ENCODE measurements around the gene FGFR2. TPM values are rescaled to one million over a fixed set of nuclear protein-coding genes. Genes with fewer than 3 reads are reported as not detected.

Gene FGFR2
- total and polyA plus RNA-seq, 4 donors = 11.4 to 69.9 (median 31.9) TPM

DNA sequence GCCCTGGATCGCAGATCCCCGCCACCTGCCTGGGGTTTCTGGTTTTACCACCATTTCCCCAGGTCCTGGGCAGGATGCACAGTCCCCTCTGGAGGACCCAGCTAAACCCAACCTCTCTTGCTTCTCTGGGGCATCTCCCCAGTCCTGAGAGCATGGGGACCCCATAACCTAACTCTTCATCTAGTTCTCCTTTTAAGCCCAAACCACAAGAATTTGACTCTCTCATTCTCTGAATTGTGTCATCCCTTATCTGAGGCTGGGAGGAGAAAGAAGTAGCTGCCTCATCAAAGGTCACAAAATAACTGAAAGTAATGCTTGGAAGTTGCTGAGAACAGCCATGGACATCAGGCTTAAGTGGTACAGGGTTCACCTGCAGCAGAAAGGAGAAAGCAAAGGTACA, 159.9 kb downstream of the FGFR2 start:
- Histone ChIP-seq H3K27ac (ENCODE audit: low read depth in 1 of 2, low read length in 2 of 2) (no peak overlapping the region), H3K27me3 (ENCODE audit: control insufficient read depth in 4 of 4, insufficient read depth in 4 of 4, low read length in 3 of 4) (no peaks in the 10 kb centered on the region), H3K36me3 (ENCODE audit: control insufficient read depth in 4 of 4, insufficient read depth in 3 of 4, low read depth in 1 of 4, low read length in 3 of 4) (no peaks in the 10 kb centered on the region), H3K4me1 (ENCODE audit: control insufficient read depth in 4 of 4, insufficient read depth in 4 of 4, low read length in 3 of 4) (no peaks in the 10 kb centered on the region), H3K9ac (ENCODE audit: low read depth in 1 of 2, low read length in 2 of 2) (no peak overlapping the region), H3K9me3 (ENCODE audit: control insufficient read depth in 4 of 4, low read length in 3 of 4) (no peaks in the 10 kb centered on the region), H3K4me3 (ENCODE audit: low read depth in 1 of 3, low read length in 3 of 3) (no peak overlapping the region)
- no peak for DNase-seq (ENCODE audit: low spot score)
- WGBS = 100% methylated on average over 2 of the region's 2 CpGs
- TF ChIP-seq CTCF (IDR thresholded peaks at IDR 0.05; ENCODE audit: low read depth, low read length, missing input control) (no peak), HNF4A (conservative IDR thresholded peaks at IDR 0.05) (no peak)

GRCh38 chr10:121437596-121437995, 160.6 kb downstream of the FGFR2 start:
- Histone ChIP-seq H3K27me3 (ENCODE audit: control insufficient read depth in 4 of 4, insufficient read depth in 4 of 4, low read length in 3 of 4) (no peaks in the 10 kb centered on the region), H3K4me1 (ENCODE audit: control insufficient read depth in 4 of 4, insufficient read depth in 4 of 4, low read length in 3 of 4) (no peaks in the 10 kb centered on the region), H3K9me3 (ENCODE audit: control insufficient read depth in 4 of 4, low read length in 3 of 4) (no peaks in the 10 kb centered on the region), H3K27ac (ENCODE audit: low read depth in 1 of 2, low read length in 2 of 2) (no peak overlapping the region), H3K36me3 (ENCODE audit: control insufficient read depth in 4 of 4, insufficient read depth in 3 of 4, low read depth in 1 of 4, low read length in 3 of 4) (no peaks in the 10 kb centered on the region), H3K4me3 (ENCODE audit: low read depth in 1 of 3, low read length in 3 of 3) (no peak overlapping the region), H3K9ac (ENCODE audit: low read depth in 1 of 2, low read length in 2 of 2) (no peak overlapping the region)
- DNase-seq (ENCODE audit: low spot score) = no peak
- WGBS = 69% methylated on average over 4 of the region's 4 CpGs
- TF ChIP-seq HNF4A (conservative IDR thresholded peaks at IDR 0.05) = no peak
- TF ChIP-seq REST (IDR thresholded peaks at IDR 0.05) = no peak
- no peak for TF ChIP-seq EGR1 (IDR thresholded peaks at IDR 0.05; ENCODE audit: low read depth in 2 of 2)
- no peak for TF ChIP-seq GABPA (IDR thresholded peaks at IDR 0.05 in 1 of 2, conservative IDR thresholded peaks at IDR 0.05 in 1 of 2)
- TF ChIP-seq FOXA2 (IDR thresholded peaks at IDR 0.05) = no peak
- no peak for TF ChIP-seq RAD21 (IDR thresholded peaks at IDR 0.05)
- TF ChIP-seq SP1 (IDR thresholded peaks at IDR 0.05) = no peak
- no peak for TF ChIP-seq YY1 (IDR thresholded peaks at IDR 0.05)
- TF ChIP-seq ATF3 (IDR thresholded peaks at IDR 0.05) = no peak

GRCh38 chr10:121436630-121437341, 161.5 kb downstream of the FGFR2 start:
- Histone ChIP-seq H3K36me3 (ENCODE audit: control insufficient read depth in 4 of 4, insufficient read depth in 3 of 4, low read depth in 1 of 4, low read length in 3 of 4) (no peaks in the 10 kb centered on the region), H3K9me3 (ENCODE audit: control insufficient read depth in 4 of 4, low read length in 3 of 4) (no peaks in the 10 kb centered on the region), H3K9ac (ENCODE audit: low read depth in 1 of 2, low read length in 2 of 2) (no peak overlapping the region), H3K4me3 (ENCODE audit: low read depth in 1 of 3, low read length in 3 of 3) (no peak overlapping the region), H3K4me1 (ENCODE audit: control insufficient read depth in 4 of 4, insufficient read depth in 4 of 4, low read length in 3 of 4) (no peaks in the 10 kb centered on the region), H3K27me3 (ENCODE audit: control insufficient read depth in 4 of 4, insufficient read depth in 4 of 4, low read length in 3 of 4) (no peaks in the 10 kb centered on the region), H3K27ac (ENCODE audit: low read depth in 1 of 2, low read length in 2 of 2) (no peak overlapping the region)
- TF ChIP-seq CTCF (IDR thresholded peaks at IDR 0.05; ENCODE audit: low read depth, low read length, missing input control) = no peak
- TF ChIP-seq EGR1 (IDR thresholded peaks at IDR 0.05; ENCODE audit: low read depth in 2 of 2) = no peak
- no peak for TF ChIP-seq YY1 (IDR thresholded peaks at IDR 0.05)
- DNase-seq (ENCODE audit: low spot score) = no peak
- 77% methylated on average over 5 of the region's 5 CpGs for WGBS

Data from liver (tissue), 9 donors.